Activated effector memory CD4-positive, alpha-beta T cell treated with anti-CD3 and anti-CD28 coated beads, Interleukin-2, amount 50 U/mL, for 16 hours (primary cell): ENCODE measurements around the gene FRAT1.
"Not testable (repeated sequence)": the region's sequence is repeated elsewhere in the genome, so short reads cannot be mapped to it uniquely, and the experiment has no call there.

ENCODE experiments used
- DNase-seq: peaks from one replicate; pipeline ENCODE4 v3.0.0-alpha.2; 2020

The FRAT1 gene

DNA sequence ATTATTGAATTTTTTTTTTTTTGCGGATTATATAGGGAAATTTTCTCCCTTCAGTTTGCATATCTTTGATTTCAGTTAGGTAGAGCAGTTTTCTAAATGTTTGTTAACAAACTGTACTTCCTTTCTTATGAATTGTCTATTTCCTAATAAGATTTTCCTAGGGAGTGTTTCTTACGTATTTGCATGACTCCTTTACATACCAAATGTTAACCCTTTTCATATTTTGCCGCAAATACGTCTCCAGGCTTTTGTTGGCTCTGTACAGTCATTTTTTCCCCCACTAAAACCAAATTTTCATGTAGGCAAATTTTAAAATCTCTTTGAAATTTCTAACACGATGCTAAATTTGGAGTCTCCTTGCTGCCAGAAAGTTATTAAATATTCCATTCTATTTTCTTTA is 17.4 kb downstream of the FRAT1 start:
- no peak for DNase-seq

DNA sequence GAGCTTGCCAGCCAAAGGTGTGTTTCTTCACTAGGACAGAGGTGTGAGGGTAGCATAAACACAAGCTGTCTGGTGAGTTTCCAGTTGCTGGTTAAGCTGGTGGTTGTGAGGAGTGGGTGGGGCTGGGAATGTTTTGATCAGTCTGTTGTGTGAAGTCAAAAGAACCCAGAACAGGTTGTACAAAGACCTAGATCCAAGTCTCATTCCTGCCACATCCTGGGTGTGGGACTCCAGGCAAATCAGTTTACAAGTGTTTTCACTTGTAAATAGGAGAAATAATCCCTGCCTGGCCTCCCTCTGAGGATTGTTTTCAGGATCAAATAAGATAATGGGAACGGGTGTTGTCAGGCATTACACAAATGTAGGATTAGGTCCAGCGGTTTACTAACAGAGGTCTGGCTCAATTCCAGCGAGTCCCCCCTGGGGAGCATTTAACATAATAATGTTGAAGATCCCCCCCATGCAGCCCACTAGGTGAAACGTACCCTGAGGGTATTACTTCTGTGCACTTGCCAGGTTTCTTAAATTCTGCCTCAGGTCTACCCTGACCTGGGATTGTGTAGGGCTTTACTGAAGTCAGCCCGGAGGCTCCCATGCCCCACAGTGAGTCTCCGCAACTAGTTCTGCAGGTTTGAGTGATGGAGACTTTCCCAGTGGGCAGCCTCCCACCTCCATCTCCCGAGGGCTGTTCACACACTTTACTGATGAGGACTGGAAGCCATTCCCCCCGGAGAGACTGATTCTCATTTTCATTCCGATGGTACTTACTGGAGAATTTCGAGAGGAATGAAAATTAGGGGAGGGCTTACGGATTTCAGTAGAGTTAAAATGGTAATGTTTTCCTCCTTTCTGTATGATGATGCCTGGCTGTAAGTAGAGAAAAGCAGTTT is 18.1 kb downstream of the FRAT1 start:
- DNase-seq, result no peak

DNA sequence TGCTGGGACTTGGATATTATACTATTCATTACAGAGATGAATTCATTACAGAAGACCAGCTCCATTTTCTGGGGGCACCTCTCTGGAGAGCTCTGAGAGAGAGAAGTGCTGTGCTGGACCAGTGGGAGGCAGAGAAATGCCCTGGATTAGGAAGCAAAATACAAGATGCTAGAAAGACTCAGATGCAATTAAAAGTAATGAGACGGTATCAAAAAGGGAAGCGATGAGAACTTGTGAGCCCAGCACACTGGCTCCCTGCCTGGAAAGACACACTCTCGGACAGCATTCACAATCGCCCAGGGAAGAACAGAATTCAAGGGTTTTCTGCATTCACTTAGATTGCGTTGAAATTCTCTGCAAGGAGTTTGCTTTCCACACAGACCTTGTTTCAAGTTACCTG is 19.0 kb downstream of the FRAT1 start:
- no peak for DNase-seq

DNA sequence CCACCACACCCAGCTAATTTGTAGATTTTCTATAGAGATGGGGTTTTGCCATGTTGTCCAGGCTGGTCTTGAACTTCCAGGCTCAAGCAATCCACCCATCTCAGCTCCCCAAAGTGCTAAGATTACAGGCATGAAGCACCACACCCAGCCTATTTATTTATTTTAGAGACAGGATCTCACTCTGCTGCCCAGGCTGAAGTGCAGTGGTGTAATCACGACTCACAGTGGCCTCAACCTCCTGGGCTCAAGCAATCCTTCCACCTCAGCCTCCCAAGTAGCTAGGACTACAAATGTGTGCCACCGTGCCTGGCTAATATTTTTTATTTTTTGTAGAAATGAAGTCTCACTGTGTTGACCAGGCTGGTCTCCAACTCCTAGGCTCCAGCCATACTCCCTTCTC is 22.3 kb downstream of the FRAT1 start:
- DNase-seq, result no peak

DNA sequence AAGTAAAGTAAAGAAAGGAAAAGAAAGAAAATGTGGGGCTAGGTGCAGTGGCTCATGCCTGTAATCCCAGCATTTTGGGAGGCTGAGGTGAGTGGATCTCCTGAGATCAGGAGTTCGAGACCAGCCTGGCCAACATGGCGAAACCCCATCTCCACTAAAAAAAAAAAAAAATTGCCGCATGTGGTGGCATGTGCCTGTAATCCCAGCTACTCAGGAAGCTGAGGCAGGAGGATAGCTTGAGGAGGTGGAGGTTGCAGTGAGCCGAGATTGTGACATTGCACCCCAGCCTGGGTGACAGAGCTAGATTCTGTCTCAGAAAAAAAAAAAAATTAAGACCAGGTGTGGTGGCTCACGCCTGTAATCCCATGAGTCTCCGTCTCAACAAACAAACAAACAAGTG is 24.6 kb downstream of the FRAT1 start:
- not testable (repeated sequence) for DNase-seq

DNA sequence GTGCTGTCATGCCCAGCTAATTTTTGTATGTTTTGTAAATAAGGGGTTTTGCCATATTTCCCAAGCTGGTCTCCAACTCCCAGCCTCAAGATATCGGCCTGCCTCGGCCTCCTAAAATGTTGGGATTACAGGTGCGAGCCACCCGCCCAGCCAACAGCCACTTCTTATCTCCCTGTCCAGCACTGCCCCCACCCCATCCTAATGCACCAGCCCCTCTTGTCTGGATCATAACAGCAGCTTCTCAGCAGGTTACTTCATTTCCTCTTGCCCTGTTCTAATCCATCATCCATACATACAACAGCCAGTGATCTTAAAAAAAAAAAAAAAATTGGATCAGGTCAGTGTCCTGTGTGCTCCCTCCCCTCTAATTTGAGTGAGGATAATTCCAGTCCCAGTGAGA is 28.2 kb downstream of the FRAT1 start:
- DNase-seq, result no peak

DNA sequence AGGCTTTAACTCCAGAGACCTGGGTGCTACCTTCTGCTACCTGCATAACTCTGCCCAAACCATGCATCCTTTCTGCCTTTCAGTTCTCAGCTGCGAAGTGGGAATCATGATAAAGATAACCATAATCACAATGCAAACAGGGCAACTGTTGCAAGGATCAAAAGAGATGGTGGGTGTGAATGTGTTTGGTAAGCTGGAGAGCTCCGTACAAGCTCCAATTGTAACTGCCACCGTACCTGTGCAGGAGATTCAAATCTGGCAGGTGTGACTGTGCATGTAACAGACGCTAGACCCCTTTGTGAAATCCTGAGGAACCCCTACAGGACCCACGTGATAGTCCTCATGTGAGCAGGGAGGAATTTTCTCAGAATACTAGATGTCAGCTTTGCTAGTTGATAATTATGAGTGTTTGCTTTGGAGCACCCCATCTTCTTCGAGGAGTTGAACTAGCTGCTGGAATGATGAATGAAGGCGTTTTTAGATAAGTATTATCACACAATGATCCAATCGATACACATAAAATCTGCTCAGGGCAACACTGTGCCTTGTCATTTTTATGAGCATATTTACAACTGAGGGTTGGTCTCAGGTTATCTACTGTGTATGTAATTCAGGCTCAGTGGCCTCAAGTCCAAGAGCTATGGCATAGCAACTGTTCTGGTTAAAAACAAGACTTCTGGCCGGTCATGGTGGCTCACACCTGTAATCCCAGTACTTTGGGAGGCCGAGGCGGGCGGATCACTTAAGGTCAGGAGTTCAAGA is 30.9 kb downstream of the FRAT1 start:
- no peak for DNase-seq

DNA sequence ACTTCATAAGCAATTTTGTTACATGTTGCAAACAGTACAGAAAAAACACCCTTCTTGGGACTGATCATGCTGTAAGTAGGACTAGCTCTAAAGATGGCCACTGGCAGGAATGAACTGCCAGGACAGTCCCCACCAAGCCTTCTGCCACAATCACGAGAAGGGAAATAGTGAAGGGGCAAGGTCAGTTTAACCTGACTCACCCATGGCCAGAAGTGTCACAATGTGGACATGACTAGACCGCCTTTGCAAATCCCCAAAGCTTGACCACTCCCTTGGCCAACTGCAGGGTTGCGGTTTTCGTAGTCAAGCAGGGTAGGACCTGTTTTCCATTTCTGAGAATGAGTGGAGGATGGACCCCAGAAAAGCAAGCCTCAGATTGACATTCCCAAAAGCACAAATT is 34.9 kb downstream of the FRAT1 start:
- no peak for DNase-seq

DNA sequence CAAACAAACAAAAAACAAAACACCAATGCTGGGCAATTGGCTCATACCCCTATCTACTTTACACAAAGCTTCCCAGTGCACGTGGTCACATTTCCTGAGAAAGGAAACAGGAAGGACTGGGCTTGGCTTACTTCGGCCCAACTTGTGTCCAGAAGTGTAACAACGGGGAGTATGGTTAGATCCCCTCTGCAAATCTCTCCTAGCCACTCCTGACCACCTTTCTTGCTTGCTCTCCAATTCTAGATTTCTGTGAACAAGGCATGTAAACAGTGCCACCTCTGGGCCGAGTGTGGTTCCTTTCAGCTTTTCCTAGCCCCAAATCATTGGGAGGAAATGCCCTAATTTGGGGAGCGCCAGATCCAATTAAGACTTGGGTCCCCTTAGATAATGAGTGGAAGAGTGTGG is 36.5 kb downstream of the FRAT1 start:
- DNase-seq, result no peak

DNA sequence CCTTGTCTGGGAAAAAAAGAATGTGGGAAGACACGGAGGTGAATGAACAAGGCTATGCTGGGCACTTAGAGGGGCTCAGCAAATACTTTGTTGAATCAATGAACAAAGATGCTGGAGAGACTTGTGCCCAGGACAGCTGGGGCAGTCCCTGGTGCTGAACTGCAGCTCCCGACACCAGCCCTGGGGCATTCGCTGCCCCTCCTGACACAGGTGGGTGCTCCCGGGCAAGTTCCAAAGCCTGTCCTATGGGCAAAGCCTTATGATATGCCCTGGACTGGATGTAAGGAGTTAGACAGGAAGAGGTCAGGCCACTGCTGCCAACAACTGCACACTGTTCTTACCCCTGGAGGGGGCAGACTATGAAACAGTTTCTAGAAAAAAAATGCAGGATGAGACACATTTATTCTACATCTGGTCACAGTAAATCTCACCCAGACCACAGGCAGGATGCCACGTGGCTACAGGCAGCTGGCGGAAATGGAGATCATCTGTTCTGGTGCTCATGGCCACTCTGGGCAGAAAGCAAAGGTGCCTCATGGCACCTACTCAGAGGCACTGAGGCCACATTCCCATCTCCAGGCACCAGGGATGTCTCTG is 37.3 kb downstream of the FRAT1 start:
- no peak for DNase-seq

DNA sequence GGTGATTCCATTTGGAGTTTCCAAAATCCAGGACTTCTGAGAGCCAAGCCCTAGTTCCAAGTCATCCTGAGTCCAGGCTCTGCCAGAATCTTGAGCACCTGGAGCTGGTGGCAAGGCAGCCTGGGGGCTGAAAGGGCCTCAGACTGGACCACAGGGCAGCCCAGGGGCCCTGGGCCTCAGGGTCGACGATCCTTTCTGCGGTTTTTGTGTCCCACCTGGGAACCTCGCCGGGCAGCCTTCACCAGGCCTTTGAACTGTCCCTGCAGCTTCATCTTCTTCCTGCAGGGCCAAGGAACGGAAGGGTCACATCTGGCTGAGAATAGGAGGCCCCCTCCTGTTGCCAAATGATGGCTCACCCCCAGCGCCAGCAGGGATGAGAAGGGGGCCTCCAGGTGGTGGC is 37.8 kb downstream of the FRAT1 start:
- no peak for DNase-seq

DNA sequence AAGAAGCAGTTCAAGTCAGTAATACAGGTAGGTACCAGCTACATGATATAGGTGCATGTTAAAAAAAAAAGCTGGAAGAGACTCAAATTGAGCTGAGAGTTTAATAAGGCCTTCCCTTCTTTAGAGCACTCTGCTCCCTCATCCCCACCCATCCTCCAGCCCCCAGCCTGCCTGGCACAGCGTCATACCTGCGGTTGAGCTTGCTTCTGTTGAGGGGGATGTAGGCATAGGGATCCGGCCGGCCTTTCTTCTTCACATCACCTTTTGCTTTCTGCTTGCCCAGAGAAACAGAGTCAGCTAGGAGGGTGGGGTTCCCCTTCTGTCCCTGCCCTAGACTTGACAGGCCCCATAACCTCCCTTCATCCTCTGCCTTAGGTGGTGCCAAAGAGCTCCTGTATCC is 39.3 kb downstream of the FRAT1 start:
- DNase-seq, result no peak

DNA sequence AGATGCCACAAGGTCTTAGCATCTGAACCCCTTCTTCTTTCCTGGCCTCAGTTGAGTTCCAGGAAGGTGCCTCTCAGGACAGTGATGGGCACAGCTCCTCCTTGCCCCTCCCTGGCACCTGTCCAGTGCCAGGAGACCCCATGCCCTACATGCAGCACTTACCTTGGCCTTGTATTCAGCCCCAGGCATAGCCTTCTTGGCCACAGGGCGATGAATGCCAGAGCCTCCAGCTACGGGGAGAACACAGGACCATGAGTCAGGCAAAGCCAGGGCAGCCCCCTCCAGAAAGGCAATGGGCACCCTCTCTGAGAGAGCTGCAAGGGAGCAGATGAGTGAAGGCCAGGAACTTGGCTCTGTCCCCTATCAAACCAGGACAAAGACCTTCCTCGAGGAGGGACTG is 39.7 kb downstream of the FRAT1 start:
- DNase-seq, result no peak

DNA sequence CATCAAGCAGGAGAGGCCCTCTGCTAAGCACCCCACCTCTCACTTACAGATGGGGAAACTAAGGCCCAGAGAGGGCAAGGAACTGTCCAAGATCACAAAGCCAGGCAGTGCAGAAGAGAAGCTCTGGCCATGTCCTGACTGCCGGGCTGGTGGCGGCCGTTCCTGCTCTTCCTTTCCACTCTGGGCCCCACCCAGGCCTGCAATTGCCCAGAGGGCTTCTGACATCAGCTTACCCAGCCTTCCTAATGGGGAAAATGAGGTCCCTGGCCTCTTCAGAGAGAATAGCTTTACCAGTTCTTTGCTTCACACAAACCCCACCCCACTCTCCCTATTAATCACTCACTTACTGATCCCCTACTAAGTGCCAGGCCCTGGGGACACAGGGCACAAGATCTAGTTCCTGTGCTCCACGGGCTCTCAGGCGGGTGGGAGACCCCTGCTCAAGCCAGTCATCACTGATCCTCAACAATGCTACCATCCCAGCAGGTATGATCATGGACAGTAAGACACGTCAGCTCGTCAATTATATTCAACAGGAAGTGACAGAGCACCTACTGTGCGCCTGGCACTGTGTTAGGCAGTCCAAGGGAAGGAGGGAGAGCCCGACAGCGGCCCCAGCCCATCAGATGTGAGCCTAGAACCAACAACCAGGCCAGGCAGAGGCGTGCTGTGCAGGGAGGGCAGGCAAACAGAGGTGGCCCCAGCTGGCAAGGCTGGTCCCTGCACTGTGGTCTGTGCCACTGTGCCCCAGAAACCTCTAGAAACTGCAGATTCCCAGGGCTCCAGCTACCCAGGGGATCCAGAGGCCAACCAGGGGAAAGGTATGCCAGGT is 41.9 kb downstream of the FRAT1 start:
- DNase-seq, result no peak

DNA sequence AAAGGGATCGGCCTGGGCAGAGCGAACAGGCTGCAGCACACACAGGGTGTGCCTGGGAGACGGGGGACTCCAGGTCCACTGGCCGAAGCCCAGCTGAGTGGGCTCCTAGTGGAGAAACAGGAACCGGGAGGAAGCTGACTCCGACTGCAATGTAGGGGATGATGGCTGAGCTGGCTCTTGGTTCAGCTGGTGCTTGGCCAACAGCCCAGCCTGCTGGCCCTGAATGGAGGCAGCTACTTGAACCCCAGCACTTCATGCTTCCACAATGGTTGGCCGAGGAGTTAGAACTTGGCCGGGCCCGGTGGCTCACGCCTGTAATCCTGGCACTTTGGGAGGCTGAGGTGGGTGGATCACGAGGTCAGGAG is 42.4 kb downstream of the FRAT1 start:
- no peak for DNase-seq

DNA sequence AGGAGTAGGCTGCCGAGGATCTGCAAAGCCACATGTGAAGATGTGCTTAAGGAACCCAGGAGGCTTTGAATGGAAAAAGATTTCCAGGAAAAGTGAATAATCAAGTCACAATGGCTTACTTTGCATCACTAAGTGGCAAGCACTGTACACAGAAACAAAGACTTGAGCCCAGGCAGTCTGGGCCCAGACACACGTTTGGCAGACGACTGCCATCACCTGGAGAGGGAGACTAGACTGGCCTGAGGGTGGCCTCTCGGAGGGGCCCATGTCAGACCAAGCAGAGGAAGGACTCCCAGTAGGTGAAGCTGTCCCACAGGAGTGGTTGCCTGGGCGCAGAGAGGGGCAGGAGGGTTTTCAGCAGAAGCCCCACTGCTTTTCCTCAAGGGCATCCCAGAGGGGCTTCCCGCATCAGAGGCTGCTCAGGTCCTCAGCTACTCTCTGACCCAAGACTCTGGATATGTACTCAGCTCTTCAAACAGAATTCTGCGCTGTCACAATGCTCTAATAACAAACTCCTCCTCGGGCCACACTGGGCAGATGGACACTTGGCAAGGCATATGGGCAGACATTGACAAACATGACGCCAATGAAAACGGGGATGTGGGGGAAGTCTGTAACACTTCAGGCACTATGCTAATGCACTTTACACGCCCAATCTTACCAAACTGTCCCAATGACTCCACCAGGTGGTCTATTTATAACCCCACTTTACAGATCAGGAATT is 43.4 kb downstream of the FRAT1 start:
- no peak for DNase-seq

DNA sequence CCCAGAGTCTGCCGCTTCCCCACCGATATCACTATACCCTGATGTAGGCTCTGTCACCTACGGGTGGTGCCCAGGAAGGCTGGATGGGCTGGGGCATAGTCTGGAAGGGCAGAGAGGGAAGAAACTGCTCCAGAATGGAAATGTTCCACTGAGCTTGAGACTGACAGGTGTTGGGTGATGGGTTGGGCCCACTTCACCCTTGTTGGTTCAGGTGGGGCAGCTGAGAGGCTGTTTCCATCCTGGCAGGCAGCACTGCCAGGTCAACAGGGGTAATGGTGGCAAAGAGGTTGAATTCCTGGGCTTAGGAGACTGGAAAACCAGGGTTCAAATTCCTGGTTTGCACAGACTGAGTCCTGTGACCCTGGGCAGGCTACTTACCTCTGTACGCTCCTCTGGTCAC is 44.0 kb downstream of the FRAT1 start:
- no peak for DNase-seq

DNA sequence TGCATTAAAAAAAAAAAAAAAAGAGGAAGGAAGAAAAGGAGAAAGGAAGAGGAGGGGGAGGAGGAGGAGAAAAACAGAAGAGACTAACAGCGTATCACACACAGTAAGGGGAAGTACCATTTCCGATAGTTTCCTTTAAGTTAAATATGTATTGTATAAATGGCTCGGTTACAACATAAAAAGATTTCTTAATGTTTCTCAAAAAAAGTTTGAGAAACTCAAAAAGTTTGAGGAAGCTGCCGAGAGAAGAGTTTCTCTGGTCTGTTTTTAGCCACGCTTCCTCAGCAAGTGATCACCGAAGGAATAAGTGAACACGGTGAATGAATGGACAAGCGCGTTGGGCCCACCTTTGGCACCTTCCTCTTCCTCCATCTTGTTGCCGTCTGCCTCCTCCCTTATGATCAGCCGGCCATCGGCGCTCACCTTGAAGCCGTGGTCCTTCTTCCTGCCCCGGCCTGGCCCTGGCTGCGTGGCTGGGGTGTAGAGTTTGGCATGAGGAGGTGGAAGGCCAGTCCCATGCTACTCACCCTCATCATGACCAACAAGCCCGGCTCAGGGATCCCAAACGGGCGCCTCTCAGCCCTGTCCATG is 46.8 kb downstream of the FRAT1 start:
- no peak for DNase-seq

DNA sequence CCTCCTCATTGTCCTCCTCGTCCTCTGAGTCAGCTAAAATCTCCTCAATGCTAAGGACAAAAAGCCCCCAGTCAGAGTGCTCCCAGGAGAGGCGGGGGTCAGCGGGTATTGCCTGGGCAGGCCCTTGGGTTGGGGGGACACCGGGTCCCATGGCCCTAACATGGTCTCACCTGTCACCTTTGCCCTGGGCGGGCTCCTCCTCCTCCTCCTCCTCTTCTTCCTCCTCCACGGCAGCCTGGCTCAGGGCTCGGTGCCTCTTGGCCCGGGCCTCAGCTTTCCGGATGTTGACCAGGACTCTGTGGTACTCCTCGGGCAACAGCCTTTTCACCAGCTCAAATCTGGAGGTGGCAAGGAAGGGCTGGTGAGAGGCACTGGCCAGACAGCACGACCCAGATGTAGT is 47.5 kb downstream of the FRAT1 start:
- no peak for DNase-seq

DNA sequence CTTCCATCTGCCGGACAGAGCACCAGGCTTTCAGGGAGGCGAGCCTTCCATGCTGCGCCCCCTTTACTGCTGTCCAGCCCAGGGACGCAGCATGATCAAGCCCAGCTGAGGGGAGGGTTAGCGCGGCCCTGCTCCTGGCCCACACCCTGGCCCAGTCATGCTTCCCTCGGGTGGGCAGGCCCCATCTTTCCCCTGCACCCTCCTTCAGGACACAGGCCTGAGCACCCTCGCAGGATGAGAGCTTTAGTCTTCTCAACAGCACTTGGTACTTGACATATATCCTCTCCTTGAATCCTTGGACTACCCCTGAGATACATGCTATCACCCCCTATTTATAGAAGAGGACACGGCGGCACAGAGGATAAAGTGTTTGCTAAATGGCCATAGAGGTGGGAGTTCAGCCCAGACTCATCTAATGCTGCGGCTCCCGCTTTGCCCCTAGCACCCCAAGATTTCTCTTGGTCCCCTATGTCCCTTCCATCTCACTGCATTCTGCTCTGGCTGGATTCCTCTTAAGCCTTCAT is 48.1 kb downstream of the FRAT1 start:
- no peak for DNase-seq
